Prostate gland (tissue), 2 donors: ENCODE measurements around the gene SLC25A3. TPM values are rescaled to one million over a fixed set of nuclear protein-coding genes. Genes with fewer than 3 reads are reported as not detected.
"Not testable (repeated sequence)": the region's sequence is repeated elsewhere in the genome, so short reads cannot be mapped to it uniquely, and the experiment has no call there.

Experiments
- DNase-seq: peaks from one replicate; pipeline ENCODE4 v3.0.0-alpha.2; 2019; ENCODE audit warnings: low spot score
- H3K27ac ChIP-seq, 2 donors: fragments of 200-600 bp; sonication (generic); 2 replicates each; pipeline ENCODE4 v1.5.1; 2017 to 2019
- H3K27me3 ChIP-seq: fragments of 200-600 bp; sonication (generic); replicated peaks from 2 replicates; pipeline ENCODE4 v1.5.1; 2019; ENCODE audit not compliant: insufficient read depth
- H3K36me3 ChIP-seq, 2 donors: fragments of 200-600 bp; sonication (generic); 1 replicate in 1 of 2; 2 replicates in 1 of 2; pipeline versions ENCODE4 v1.5.1 to v1.8.1; 2017 to 2019
- H3K4me1 ChIP-seq: fragments of 200-600 bp; sonication (generic); replicated peaks from 2 replicates; pipeline ENCODE4 v1.5.1; 2019
- H3K4me3 ChIP-seq, 2 donors: fragments of 200-600 bp; sonication (generic); 2 replicates each; pipeline ENCODE4 v1.5.1; 2017 to 2019
- H3K9me3 ChIP-seq: fragments of 200-600 bp; sonication (generic); 2 replicates; pipeline ENCODE4 v1.5.1; 2017
- CTCF ChIP-seq, 4 experiments: fragments of 200-600 bp in 2 of 4; fragments of 450-650 bp in 2 of 4; sonication (generic) in 2 of 4; IDR thresholded peaks; 1 replicate in 3 of 4; 2 replicates in 1 of 4; pipeline ENCODE4 v1.5.1; 2016 to 2019; ENCODE audit warnings: antibody characterized with exemption in 4 of 4, mild to moderate bottlenecking in 2 of 4, moderate library complexity in 2 of 4
- POLR2A ChIP-seq: fragments of 450-650 bp; IDR thresholded peaks from one replicate; pipeline ENCODE4 v1.6.1; 2016; ENCODE audit warnings: antibody characterized with exemption, mild to moderate bottlenecking
- POLR2AphosphoS5 ChIP-seq: sonication (generic); formaldehyde crosslinking; IDR thresholded peaks from one replicate; pipeline ENCODE4 v1.6.1; 2017; ENCODE audit warnings: antibody characterized with exemption
- WGBS: methylation state at CpG from one replicate; pipeline ENCODE4 v1.1.5; 2018; 5-methylcytosine and 5-hydroxymethylcytosine counted together
- intact Hi-C: fragments of 100-400 bp; cut with DNase I; formaldehyde crosslinking; loops from one replicate; pipeline ENCODE4 v1.14.2; 2022
- total RNA-seq, 2 donors: library from RNA; depleted of rRNA; stranded (reverse); fragments of >200 nt; gene quantifications; one replicate each; pipeline ENCODE4 v1.1.0, GENCODE V29; 2016

The SLC25A3 gene
- total RNA-seq, 2 donors from 2014 or later = 376 to 489 TPM

- Histone ChIP-seq H3K4me3 (peak overlapping the region; percentile 90 to 98), H3K9me3 (no peaks in the 10 kb centered on the region), H3K36me3 (peaks cover 0 to 16% of the 10 kb centered on the region in 2 donors), H3K4me1 (no peaks in the 10 kb centered on the region), H3K27me3 (no peaks in the 10 kb centered on the region), H3K27ac (peak overlapping the region in 1 of 2 donors; percentile 95)
- no peak for TF ChIP-seq POLR2A
- TF ChIP-seq POLR2AphosphoS5 = no peak
- TF ChIP-seq CTCF (IDR thresholded peaks at IDR 0.05) = no peak
- no peak for DNase-seq
- intact Hi-C loops = loop anchor here (10.0 kb wide), 1 partner anchor 101 kb away; no protein-coding TSS in a partner anchor
- 59% methylated on average over 3 of the region's 3 CpGs for WGBS
Measured at GRCh38 chr12:98595243-98595988, 1.9 kb downstream of the SLC25A3 start.

GRCh38 chr12:98597313-98597712 lies 3.8 kb downstream of the SLC25A3 start:
- not testable (repeated sequence) for H3K9me3 ChIP-seq, H3K27me3 ChIP-seq, DNase-seq, H3K4me1 ChIP-seq, H3K27ac ChIP-seq, H3K4me3 ChIP-seq
- intact Hi-C loops = loop anchor here (10.0 kb wide), 1 partner anchor 103 kb away; no protein-coding TSS in a partner anchor
- WGBS = 93% methylated on average over 5 of the region's 5 CpGs
- peaks cover 4 to 17% of the 10 kb centered on the region in 2 donors for H3K36me3 ChIP-seq

DNA sequence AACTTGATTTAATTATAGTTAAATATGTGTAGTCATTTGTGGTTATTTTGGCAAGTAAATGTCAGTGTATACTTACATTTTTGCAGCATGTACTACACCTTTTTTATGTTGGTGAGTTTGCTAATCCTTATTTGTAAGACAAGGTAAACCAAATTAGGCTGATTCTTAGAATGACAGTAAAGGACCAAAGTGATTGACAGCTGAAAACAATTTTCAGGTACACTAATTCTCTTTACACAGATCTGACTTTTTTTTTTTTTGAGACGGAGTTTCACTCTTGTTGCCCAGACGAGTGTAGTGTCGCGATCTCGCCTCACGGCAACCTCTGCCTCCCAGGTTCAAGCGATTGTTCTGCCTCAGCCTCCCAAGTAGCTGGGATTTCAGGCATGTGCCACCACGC lies 8.4 kb downstream of the SLC25A3 start:
- Histone ChIP-seq H3K36me3 (peaks cover 4 to 17% of the 10 kb centered on the region in 2 donors), H3K4me3 (no peak overlapping the region), H3K27me3 (no peaks in the 10 kb centered on the region), H3K27ac (no peak overlapping the region), H3K4me1 (no peaks in the 10 kb centered on the region), H3K9me3 (no peaks in the 10 kb centered on the region)
- DNase-seq = no peak
- TF ChIP-seq CTCF (IDR thresholded peaks at IDR 0.05) (no peak), POLR2AphosphoS5 (no peak), POLR2A (no peak)
- WGBS = 94% methylated on average over 8 of the region's 8 CpGs
- intact Hi-C loops = no loop called here

- DNase-seq = no peak
- H3K4me3 ChIP-seq = no peak overlapping the region
- H3K9me3 ChIP-seq = no peaks in the 10 kb centered on the region
- H3K27ac ChIP-seq = no peak overlapping the region
- no peaks in the 10 kb centered on the region for H3K4me1 ChIP-seq
- no peak for TF ChIP-seq POLR2AphosphoS5
- TF ChIP-seq POLR2A = no peak
- no peak for TF ChIP-seq CTCF (IDR thresholded peaks at IDR 0.05)
- no peaks in the 10 kb centered on the region for H3K27me3 ChIP-seq
- H3K36me3 ChIP-seq = peaks cover 0 to 4% of the 10 kb centered on the region in 2 donors
- WGBS = 76% methylated on average over 2 of the region's 2 CpGs
- intact Hi-C loops = no loop called here
Measured at GRCh38 chr12:98606359-98606988, 13.0 kb downstream of the SLC25A3 start.

- H3K36me3 ChIP-seq = no peaks in the 10 kb centered on the region
- H3K4me1 ChIP-seq = no peaks in the 10 kb centered on the region
- DNase-seq = no peak
- H3K4me3 ChIP-seq = no peak overlapping the region
- H3K27me3 ChIP-seq = no peaks in the 10 kb centered on the region
- H3K27ac ChIP-seq = no peak overlapping the region
- no peak for TF ChIP-seq CTCF (IDR thresholded peaks at IDR 0.05)
- TF ChIP-seq POLR2AphosphoS5 = no peak
- intact Hi-C loops = no loop called here
- 96% methylated on average over 2 of the region's 2 CpGs for WGBS
- no peaks in the 10 kb centered on the region for H3K9me3 ChIP-seq
Measured at GRCh38 chr12:98610596-98610995, 17.1 kb downstream of the SLC25A3 start.
